HEK293 (cell line): ENCODE results near the gene CLCA1.

Experiments used
- CTCF ChIA-PET: fragments of 350-600 bp; formaldehyde crosslinking; extraction: SDS; loops from one replicate; lab custom pipeline; 2021; ENCODE audit warnings: antibody characterized with exemption; lab: Yijun Ruan, JAX
- POLR2A ChIA-PET: fragments of 300-600 bp; formaldehyde crosslinking; extraction: SDS; loops from one replicate; lab custom pipeline; 2020; ENCODE audit warnings: antibody characterized with exemption, inconsistent platforms; lab: Yijun Ruan, JAX
- H3K27ac ChIP-seq: fragments of 200-500 bp; sonication (Bioruptor generic); 2 replicates; pipeline ENCODE4 v1.5.1; 2014; ENCODE audit warnings: low read depth, low read length, control low read depth, inconsistent platforms; ENCODE audit errors: extremely low read depth
- H3K36me3 ChIP-seq, 2 experiments: fragments of 200-500 bp in 1 of 2; sonication (Bioruptor generic) in 1 of 2; 1 replicate in 1 of 2; 2 replicates in 1 of 2; pipeline ENCODE4 v1.5.1; 2014 to 2017; ENCODE audit warnings: inconsistent platforms in 2 of 2, low read length in 2 of 2; ENCODE audit not compliant: control insufficient read depth in 2 of 2, insufficient read depth in 1 of 2
- H3K4me1 ChIP-seq: fragments of 200-500 bp; sonication (Bioruptor generic); 2 replicates; pipeline ENCODE4 v1.5.1; 2014; ENCODE audit warnings: mild to moderate bottlenecking, low read length, inconsistent platforms; ENCODE audit not compliant: control insufficient read depth, insufficient read depth
- H3K4me3 ChIP-seq: 2 replicates; pipeline ENCODE4 v1.5.1; 2011; ENCODE audit warnings: low read depth, mild to moderate bottlenecking, control low read depth, low read length, moderate library complexity
- H3K9me3 ChIP-seq: fragments of 200-500 bp; sonication (Bioruptor generic); 2 replicates; pipeline ENCODE4 v1.5.1; 2014; ENCODE audit warnings: low read depth, low read length, inconsistent platforms; ENCODE audit not compliant: control insufficient read depth, insufficient read depth
- GLI2 ChIP-seq: fragments of 450-650 bp; formaldehyde crosslinking; IDR thresholded peaks from 2 replicates; pipeline ENCODE4; 2017; ENCODE audit warnings: missing biosample characterization, missing genetic modification characterization, low read depth, borderline replicate concordance
- MEIS1 ChIP-seq: sonication (generic); formaldehyde crosslinking; IDR thresholded peaks from 2 replicates; pipeline ENCODE4 v1.8.1; 2022; ENCODE audit warnings: missing genetic modification reagents, mild to moderate bottlenecking, borderline replicate concordance
- MYNN ChIP-seq: fragments of 450-650 bp; formaldehyde crosslinking; IDR thresholded peaks from 2 replicates; pipeline ENCODE4 v1.5.1; 2016; ENCODE audit warnings: missing biosample characterization, missing genetic modification characterization, borderline replicate concordance
- OVOL3 ChIP-seq: fragments of 450-650 bp; formaldehyde crosslinking; IDR thresholded peaks from 2 replicates; pipeline ENCODE4 v1.5.1; 2016; ENCODE audit warnings: missing biosample characterization, missing genetic modification characterization
- PRDM1 ChIP-seq: fragments of 450-650 bp; formaldehyde crosslinking; IDR thresholded peaks from 2 replicates; pipeline ENCODE4; 2016; ENCODE audit warnings: missing biosample characterization, missing genetic modification characterization
- WT1 ChIP-seq: fragments of 450-650 bp; formaldehyde crosslinking; IDR thresholded peaks from 2 replicates; pipeline ENCODE4 v1.5.1; 2016; ENCODE audit warnings: missing biosample characterization, missing genetic modification characterization
- ZBTB1 ChIP-seq: fragments of 450-650 bp; formaldehyde crosslinking; IDR thresholded peaks from 2 replicates; pipeline ENCODE4 v1.5.1; 2016; ENCODE audit warnings: missing biosample characterization, missing genetic modification characterization
- ZNF19 ChIP-seq: fragments of 450-650 bp; formaldehyde crosslinking; IDR thresholded peaks from 2 replicates; pipeline ENCODE4; 2016; ENCODE audit warnings: missing biosample characterization, missing genetic modification characterization, low read depth
- ZNF202 ChIP-seq: fragments of 450-650 bp; formaldehyde crosslinking; IDR thresholded peaks from 2 replicates; pipeline ENCODE4 v1.5.1; 2016; ENCODE audit warnings: missing biosample characterization, missing genetic modification characterization, borderline replicate concordance
- ZNF211 ChIP-seq: fragments of 450-650 bp; formaldehyde crosslinking; IDR thresholded peaks from 2 replicates; pipeline ENCODE4 v1.5.1; 2016; ENCODE audit warnings: low read depth, missing biosample characterization, missing genetic modification characterization
- ZNF274 ChIP-seq, 2 experiments: fragments of 200-500 bp in 1 of 2; fragments of 450-650 bp in 1 of 2; sonication (Bioruptor generic) in 1 of 2; formaldehyde crosslinking in 1 of 2; IDR thresholded peaks; 2 replicates each; pipeline versions ENCODE4 v1.5.1 to v1.6.1; 2014 to 2016; ENCODE audit warnings: borderline replicate concordance in 1 of 2, inconsistent platforms in 1 of 2, low read length in 1 of 2, missing biosample characterization in 1 of 2, missing genetic modification characterization in 1 of 2
- ZNF292 ChIP-seq: fragments of 450-650 bp; formaldehyde crosslinking; IDR thresholded peaks from 2 replicates; pipeline ENCODE4 v1.5.1; 2016; ENCODE audit warnings: low read depth, missing biosample characterization, missing genetic modification characterization, borderline replicate concordance
- ZNF311 ChIP-seq: fragments of 450-650 bp; formaldehyde crosslinking; IDR thresholded peaks from 2 replicates; pipeline ENCODE4 v1.5.1; 2017; ENCODE audit warnings: missing biosample characterization, missing genetic modification characterization, borderline replicate concordance
- ZNF37A ChIP-seq: fragments of 450-650 bp; IDR thresholded peaks from 2 replicates; pipeline ENCODE4 v1.5.1; 2018; ENCODE audit warnings: missing biosample characterization, missing genetic modification characterization
- ZNF426 ChIP-seq: fragments of 450-650 bp; formaldehyde crosslinking; IDR thresholded peaks from 2 replicates; pipeline ENCODE4 v1.5.1; 2017; ENCODE audit warnings: missing biosample characterization, missing genetic modification characterization, mild to moderate bottlenecking, inconsistent platforms, moderate library complexity
- ZNF558 ChIP-seq: fragments of 450-650 bp; formaldehyde crosslinking; IDR thresholded peaks from 2 replicates; pipeline ENCODE4 v1.5.1; 2016; ENCODE audit warnings: missing biosample characterization, missing genetic modification characterization
- ZNF621 ChIP-seq: fragments of 450-650 bp; formaldehyde crosslinking; IDR thresholded peaks from 2 replicates; pipeline ENCODE4 v1.5.1; 2017; ENCODE audit warnings: missing biosample characterization, missing genetic modification characterization
- ZNF670 ChIP-seq: fragments of 450-650 bp; formaldehyde crosslinking; IDR thresholded peaks from 2 replicates; pipeline ENCODE4 v1.5.1; 2016; ENCODE audit warnings: missing biosample characterization, missing genetic modification characterization, low read depth
- ZNF677 ChIP-seq: fragments of 450-650 bp; IDR thresholded peaks from 2 replicates; pipeline ENCODE4 v1.5.0; 2018; ENCODE audit warnings: missing biosample characterization, mild to moderate bottlenecking, missing genetic modification characterization, moderate library complexity
- ZNF704 ChIP-seq: fragments of 450-650 bp; formaldehyde crosslinking; IDR thresholded peaks from 2 replicates; pipeline ENCODE4 v1.5.1; 2016; ENCODE audit warnings: missing biosample characterization, missing genetic modification characterization
- ZNF76 ChIP-seq: fragments of 450-650 bp; formaldehyde crosslinking; IDR thresholded peaks from 2 replicates; pipeline ENCODE4; 2016; ENCODE audit warnings: low read depth, missing biosample characterization, missing genetic modification characterization, borderline replicate concordance
- ZNF785 ChIP-seq: fragments of 450-650 bp; formaldehyde crosslinking; IDR thresholded peaks from 2 replicates; pipeline ENCODE4 v1.5.1; 2016; ENCODE audit warnings: missing biosample characterization, missing genetic modification characterization
- TF ChIP-seq, protein P1 (sequence below): fragments of 450-650 bp; formaldehyde crosslinking; IDR thresholded peaks from 2 replicates; pipeline ENCODE4 v1.5.1; 2016; ENCODE audit warnings: missing biosample characterization, missing genetic modification characterization, low read depth

The CLCA1 gene

GRCh38 chr1:86541859-86542258 lies 73.1 kb downstream of the CLCA1 start:
- Histone ChIP-seq H3K9me3 (no peaks in the 10 kb centered on the region), H3K36me3 (no peaks in the 10 kb centered on the region), H3K4me1 (no peaks in the 10 kb centered on the region), H3K27ac (no peak overlapping the region), H3K4me3 (no peak overlapping the region)
- ChIA-PET POLR2A (no interaction called here), CTCF (interaction anchor here (0.9 kb wide), 1 partner anchor 40 kb away, joined by 3 read pairs; no protein-coding TSS in a partner anchor)
- no peak for TF ChIP-seq ZNF292 (tag by site-specific recombination)

GRCh38 chr1:86542631-86543030 lies 73.9 kb downstream of the CLCA1 start:
- H3K27ac ChIP-seq, result no peak overlapping the region
- no peaks in the 10 kb centered on the region for H3K4me1 ChIP-seq
- H3K4me3 ChIP-seq, result no peak overlapping the region
- no peaks in the 10 kb centered on the region for H3K9me3 ChIP-seq
- ChIA-PET CTCF (interaction anchor here (0.5 to 0.9 kb wide), 2 partner anchors 40 to 154 kb away, joined by 3 to 4 read pairs; no protein-coding TSS in a partner anchor), POLR2A (no interaction called here)
- no peaks in the 10 kb centered on the region for H3K36me3 ChIP-seq
- no peak for TF ChIP-seq ZNF704 (tag by site-specific recombination)
- TF ChIP-seq ZNF558, result no peak
- TF ChIP-seq ZNF785 (tag by site-specific recombination), result no peak
- TF ChIP-seq ZNF76 (tag by site-specific recombination), result no peak
- TF ChIP-seq ZNF311 (tag by site-specific recombination), result no peak
- no peak for TF ChIP-seq ZNF677 (tag by site-specific recombination)

DNA sequence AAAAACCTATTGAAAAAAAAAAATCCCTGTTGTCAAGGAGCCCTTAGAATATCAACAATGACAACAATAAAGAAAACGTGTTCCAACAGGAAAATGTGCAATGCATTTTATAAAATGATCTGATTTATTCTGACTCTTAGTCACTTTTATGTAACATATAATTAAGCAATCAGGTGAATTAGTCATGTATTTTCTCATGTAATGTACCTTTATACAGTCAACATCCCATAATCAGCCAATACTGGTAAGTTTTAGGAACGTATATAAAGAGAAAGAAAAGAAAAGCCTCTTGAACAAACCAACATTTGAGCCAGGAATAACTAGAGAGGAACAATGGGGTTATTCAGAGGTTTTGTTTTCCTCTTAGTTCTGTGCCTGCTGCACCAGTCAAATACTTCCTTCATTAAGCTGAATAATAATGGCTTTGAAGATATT lies 78.1 kb downstream of the CLCA1 start, which contains the start of gene CLCA4:
Gene CLCA4, plus strand, starts transcription at position 292 of the 435 bp plus-strand sequence. Its CDS starts 42 bp downstream, at position 334.
- H3K4me1 ChIP-seq, result no peaks in the 10 kb centered on the region
- no peak within 1 kb of the TSS for H3K27ac ChIP-seq
- no peaks in the 10 kb centered on the region for H3K36me3 ChIP-seq
- CTCF ChIA-PET, result interaction anchor here (0.6 kb wide), 1 partner anchor 109 kb away, joined by 4 read pairs; no protein-coding TSS in a partner anchor
- no peak for TF ChIP-seq ZNF670 (tag by site-specific recombination)
- TF ChIP-seq GLI2 (tag by site-specific recombination), result no peak
- no peak for TF ChIP-seq ZNF621 (tag by site-specific recombination)
- TF ChIP-seq MEIS1, result no peak
- no peak for TF ChIP-seq ZNF37A (tag by site-specific recombination)
- TF ChIP-seq ZNF211, result no peak
- TF ChIP-seq ZNF19 (tag by site-specific recombination), result no peak
- no peak for TF ChIP-seq PRDM1 (tag by site-specific recombination)
- TF ChIP-seq WT1, result no peak
- TF ChIP-seq, protein P1, sequence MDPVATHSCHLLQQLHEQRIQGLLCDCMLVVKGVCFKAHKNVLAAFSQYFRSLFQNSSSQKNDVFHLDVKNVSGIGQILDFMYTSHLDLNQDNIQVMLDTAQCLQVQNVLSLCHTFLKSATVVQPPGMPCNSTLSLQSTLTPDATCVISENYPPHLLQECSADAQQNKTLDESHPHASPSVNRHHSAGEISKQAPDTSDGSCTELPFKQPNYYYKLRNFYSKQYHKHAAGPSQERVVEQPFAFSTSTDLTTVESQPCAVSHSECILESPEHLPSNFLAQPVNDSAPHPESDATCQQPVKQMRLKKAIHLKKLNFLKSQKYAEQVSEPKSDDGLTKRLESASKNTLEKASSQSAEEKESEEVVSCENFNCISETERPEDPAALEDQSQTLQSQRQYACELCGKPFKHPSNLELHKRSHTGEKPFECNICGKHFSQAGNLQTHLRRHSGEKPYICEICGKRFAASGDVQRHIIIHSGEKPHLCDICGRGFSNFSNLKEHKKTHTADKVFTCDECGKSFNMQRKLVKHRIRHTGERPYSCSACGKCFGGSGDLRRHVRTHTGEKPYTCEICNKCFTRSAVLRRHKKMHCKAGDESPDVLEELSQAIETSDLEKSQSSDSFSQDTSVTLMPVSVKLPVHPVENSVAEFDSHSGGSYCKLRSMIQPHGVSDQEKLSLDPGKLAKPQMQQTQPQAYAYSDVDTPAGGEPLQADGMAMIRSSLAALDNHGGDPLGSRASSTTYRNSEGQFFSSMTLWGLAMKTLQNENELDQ (tag by site-specific recombination), result no peak
- no peak for TF ChIP-seq OVOL3
- TF ChIP-seq ZNF426 (tag by site-specific recombination), result no peak
- TF ChIP-seq ZBTB1 (tag by site-specific recombination), result no peak
- no peak for TF ChIP-seq MYNN (tag by site-specific recombination)
- TF ChIP-seq ZNF274 (IDR thresholded peaks at IDR 0.05; ENCODE audit: low read length), result no peak
- no peak for TF ChIP-seq ZNF274 (tag by site-specific recombination; IDR thresholded peaks at IDR 0.05; ENCODE audit: borderline replicate concordance)
- TF ChIP-seq ZNF202 (tag by site-specific recombination), result no peak
- TF ChIP-seq, all 188 proteins: peak for 0
- Histone ChIP-seq H3K4me3 (no peak within 1 kb of the TSS), H3K9me3 (no peaks in the 10 kb centered on the region)
- POLR2A ChIA-PET, result no interaction called here
